OCI-LY1 (cell line): ENCODE data around the gene PRR23C.

Source experiments
- H2AFZ ChIP-seq: fragments of 200-600 bp; sonication (generic), shearing (Covaris generic); 2 replicates; pipeline ENCODE4 v1.6.0; 2014; ENCODE audit warnings: antibody characterized with exemption, mild to moderate bottlenecking, low read length
- H3F3A ChIP-seq: fragments of 200-600 bp; sonication (generic), shearing (Covaris generic); 2 replicates; pipeline ENCODE4 v1.6.0; 2014; ENCODE audit warnings: mild to moderate bottlenecking, antibody characterized with exemption, low read length, moderate library complexity; ENCODE audit not compliant: insufficient read depth
- H3K27ac ChIP-seq: fragments of 200-600 bp; sonication (generic); 2 replicates; pipeline ENCODE4 v1.5.1; 2014; ENCODE audit warnings: low read length, mixed run types, mild to moderate bottlenecking, low read depth; ENCODE audit not compliant: poor library complexity, severe bottlenecking
- H3K27me3 ChIP-seq: fragments of 200-600 bp; sonication (generic); 2 replicates; pipeline ENCODE4 v1.6.0; 2014; ENCODE audit warnings: antibody characterized with exemption, mild to moderate bottlenecking, low read length, moderate library complexity; ENCODE audit not compliant: insufficient read depth
- H3K36me3 ChIP-seq: fragments of 200-600 bp; sonication (generic); 2 replicates; pipeline ENCODE4 v1.6.1; 2014; ENCODE audit warnings: mild to moderate bottlenecking, antibody characterized with exemption, low read length, moderate library complexity, mixed read lengths; ENCODE audit not compliant: insufficient read depth
- H3K4me1 ChIP-seq: fragments of 200-600 bp; sonication (generic); 2 replicates; pipeline ENCODE4 v1.5.1; 2014; ENCODE audit warnings: mild to moderate bottlenecking, low read length, moderate library complexity; ENCODE audit not compliant: insufficient read depth, severe bottlenecking
- H3K4me2 ChIP-seq: fragments of 200-600 bp; sonication (generic), shearing (Covaris generic); 2 replicates; pipeline ENCODE4 v1.6.1; 2014; ENCODE audit warnings: low read length
- H3K4me3 ChIP-seq: fragments of 200-600 bp; sonication (generic); 2 replicates; pipeline ENCODE4 v1.5.1; 2014; ENCODE audit warnings: low read length, low read depth, mild to moderate bottlenecking, mixed read lengths; ENCODE audit not compliant: poor library complexity, severe bottlenecking
- H3K79me2 ChIP-seq: fragments of 200-600 bp; shearing (Covaris generic); 2 replicates; pipeline ENCODE4 v1.6.1; 2016; ENCODE audit warnings: mixed run types, low read length, mixed read lengths; ENCODE audit not compliant: insufficient read depth
- H3K9ac ChIP-seq: fragments of 200-600 bp; sonication (generic), shearing (Covaris generic); 2 replicates; pipeline ENCODE4 v1.6.1; 2014; ENCODE audit warnings: mild to moderate bottlenecking, low read length, mixed read lengths
- H3K9me2 ChIP-seq: fragments of 200-600 bp; sonication (generic), shearing (Covaris generic); 2 replicates; pipeline ENCODE4 v1.6.1; 2014; ENCODE audit warnings: low read depth, mild to moderate bottlenecking, low read length, mixed read lengths
- H3K9me3 ChIP-seq: fragments of 200-600 bp; shearing (Covaris generic); 2 replicates; pipeline ENCODE4 v1.6.1; 2014; ENCODE audit warnings: low read length, mixed read lengths
- H4K20me1 ChIP-seq: fragments of 200-600 bp; sonication (generic), shearing (Covaris generic); 2 replicates; pipeline ENCODE4 v1.6.0; 2016; ENCODE audit warnings: mild to moderate bottlenecking, low read length; ENCODE audit not compliant: insufficient read depth
- CTCF ChIP-seq: fragments of 200-600 bp; sonication (generic), shearing (Covaris generic); IDR thresholded peaks from 2 replicates; pipeline ENCODE4 v1.5.1; 2017; ENCODE audit warnings: mild to moderate bottlenecking, antibody characterized with exemption, low read length, moderate library complexity, mixed read lengths
- EZH2 ChIP-seq: fragments of 200-600 bp; sonication (generic), shearing (Covaris generic); IDR thresholded peaks from 2 replicates; pipeline ENCODE4 v1.8.0; 2017; ENCODE audit warnings: borderline replicate concordance, mixed run types, mild to moderate bottlenecking, antibody characterized with exemption, low read length, moderate library complexity, mixed read lengths

PRR23C gene

GRCh38 chr3:139044366-139045210 is at the start of gene PRR23C:
TSS of gene PRR23C (minus strand) at chr3:139044892. CDS start at chr3:139044620, 272 bp downstream.
- no peaks in the 10 kb centered on the region for H3K36me3 ChIP-seq
- no peaks in the 10 kb centered on the region for H3K27me3 ChIP-seq
- H3F3A ChIP-seq, result no peaks in the 10 kb centered on the region
- H3K9me2 ChIP-seq, result no peaks in the 10 kb centered on the region
- H3K9me3 ChIP-seq, result no peaks in the 10 kb centered on the region
- H3K27ac ChIP-seq, result no peak within 1 kb of the TSS
- no peak within 1 kb of the TSS for H3K9ac ChIP-seq
- H3K4me3 ChIP-seq, result no peak within 1 kb of the TSS
- H3K4me1 ChIP-seq, result no peaks in the 10 kb centered on the region
- no peak within 1 kb of the TSS for H2AFZ ChIP-seq
- no peak within 1 kb of the TSS for H3K4me2 ChIP-seq
- peak; percentile 31; the same call in 1 of the 2 replicates for TF ChIP-seq CTCF
- no peak for TF ChIP-seq EZH2
- no peaks in the 10 kb centered on the region for H4K20me1 ChIP-seq
- no peaks in the 10 kb centered on the region for H3K79me2 ChIP-seq

GRCh38 chr3:139093840-139094239 is 49.1 kb upstream of the PRR23C start:
- Histone ChIP-seq H3F3A (no peaks in the 10 kb centered on the region), H2AFZ (no peak overlapping the region), H3K9me2 (no peaks in the 10 kb centered on the region), H3K4me1 (no peaks in the 10 kb centered on the region), H3K27me3 (no peaks in the 10 kb centered on the region), H3K4me2 (no peak overlapping the region), H3K36me3 (no peaks in the 10 kb centered on the region), H3K9me3 (no peaks in the 10 kb centered on the region), H4K20me1 (no peaks in the 10 kb centered on the region), H3K4me3 (no peak overlapping the region), H3K27ac (no peak overlapping the region), H3K9ac (no peak overlapping the region), H3K79me2 (no peaks in the 10 kb centered on the region)
- no peak for TF ChIP-seq CTCF
- no peak for TF ChIP-seq EZH2

GRCh38 chr3:139088462-139089324 is 44.0 kb upstream of the PRR23C start:
- Histone ChIP-seq H3K9ac (no peak overlapping the region), H3K9me3 (no peaks in the 10 kb centered on the region), H3F3A (no peaks in the 10 kb centered on the region), H3K4me3 (no peak overlapping the region), H3K9me2 (no peaks in the 10 kb centered on the region), H3K79me2 (no peaks in the 10 kb centered on the region), H2AFZ (no peak overlapping the region), H4K20me1 (no peaks in the 10 kb centered on the region), H3K27ac (no peak overlapping the region), H3K36me3 (no peaks in the 10 kb centered on the region), H3K4me1 (no peaks in the 10 kb centered on the region), H3K27me3 (no peaks in the 10 kb centered on the region), H3K4me2 (no peak overlapping the region)
- TF ChIP-seq EZH2, result no peak
- no peak for TF ChIP-seq CTCF
